ENCODE measurements around the gene NTMT1.

NTMT1 gene

GRCh38 chr9:129596541-129597331 is 29.2 kb upstream of the NTMT1 start:
- no peak for DNase-seq (ENCODE audit: low read depth in 1 of 2, low spot score in 1 of 2)

GRCh38 chr9:129597355-129598088 is 28.4 kb upstream of the NTMT1 start:
- DNase-seq (ENCODE audit: low read depth in 1 of 2, low spot score in 1 of 2) = no peak

GRCh38 chr9:129598089-129598596 is 27.8 kb upstream of the NTMT1 start:
- no peak for DNase-seq (ENCODE audit: low read depth in 1 of 2, low spot score in 1 of 2)

DNA sequence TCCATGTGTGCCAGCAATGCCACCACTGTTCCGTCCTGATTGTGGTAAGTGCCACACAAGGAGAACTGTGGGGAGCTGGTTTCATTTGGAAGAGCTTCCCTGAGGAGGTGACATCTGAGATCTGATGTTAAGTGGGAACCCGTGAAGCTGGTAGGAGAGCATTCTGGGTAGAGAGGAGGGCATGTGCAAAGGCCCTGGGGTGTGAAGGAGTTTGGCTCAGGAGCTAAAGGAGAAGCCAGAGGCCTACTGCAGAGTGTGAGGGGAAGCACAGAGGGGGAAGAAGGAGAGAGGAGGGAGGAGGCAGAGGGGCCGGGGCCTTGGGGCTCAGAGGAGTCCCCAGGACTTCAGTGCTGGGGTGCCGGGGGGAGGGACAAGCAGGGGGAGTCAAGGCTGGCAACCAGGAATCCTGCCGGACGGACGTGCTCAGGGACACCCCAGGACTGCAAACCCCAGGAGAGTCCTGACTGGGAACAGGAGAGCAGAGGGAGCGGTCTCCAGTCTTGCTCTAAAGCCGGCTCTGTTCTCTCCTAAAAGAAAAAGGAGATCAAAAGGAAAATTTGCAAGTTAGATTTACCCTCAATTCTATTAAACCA is 24.8 kb upstream of the NTMT1 start:
- no peak for DNase-seq (ENCODE audit: low read depth in 1 of 2, low spot score in 1 of 2)

DNA sequence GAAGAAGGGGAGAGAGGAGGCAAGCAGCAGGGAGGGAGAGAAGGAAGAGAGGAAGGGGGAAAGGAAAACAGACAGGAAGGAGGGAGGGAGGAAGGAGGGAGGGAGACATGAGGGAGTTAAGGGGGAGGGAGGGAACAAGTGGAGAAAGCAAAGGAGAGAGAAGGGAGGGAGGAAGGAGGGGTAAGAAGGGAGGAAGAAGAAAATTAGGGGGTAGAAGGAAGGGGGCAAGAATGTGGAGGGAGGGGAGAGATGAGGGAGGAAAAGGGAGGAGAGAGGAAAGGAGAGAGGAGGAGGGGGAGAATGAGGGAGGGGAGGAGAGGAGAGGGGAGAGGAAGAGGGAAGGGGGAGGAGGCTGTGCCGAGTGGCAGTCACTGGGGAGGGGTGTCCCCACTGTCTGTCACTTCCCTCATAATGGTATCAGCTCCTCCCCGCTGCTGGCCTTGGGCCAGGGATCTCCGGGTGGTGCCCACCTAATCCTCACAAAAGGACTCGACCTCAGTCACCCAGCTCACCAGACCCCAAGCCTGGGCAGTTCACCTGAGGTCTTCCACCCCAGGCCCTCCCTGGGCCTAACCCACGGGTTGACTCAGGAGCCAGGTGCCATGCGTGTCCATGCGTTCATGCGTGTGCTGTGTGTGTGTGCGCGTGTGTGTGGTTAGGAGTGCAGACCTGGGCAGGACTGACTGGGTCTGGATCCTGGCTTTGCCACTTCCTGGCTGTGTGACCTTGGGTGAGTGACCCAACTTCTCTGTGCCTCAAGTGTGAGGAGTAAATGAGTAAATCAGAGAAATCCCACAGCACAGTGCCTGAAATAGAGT is 23.2 kb upstream of the NTMT1 start:
- DNase-seq (ENCODE audit: low read depth in 1 of 2, low spot score in 1 of 2) = no peak

DNA sequence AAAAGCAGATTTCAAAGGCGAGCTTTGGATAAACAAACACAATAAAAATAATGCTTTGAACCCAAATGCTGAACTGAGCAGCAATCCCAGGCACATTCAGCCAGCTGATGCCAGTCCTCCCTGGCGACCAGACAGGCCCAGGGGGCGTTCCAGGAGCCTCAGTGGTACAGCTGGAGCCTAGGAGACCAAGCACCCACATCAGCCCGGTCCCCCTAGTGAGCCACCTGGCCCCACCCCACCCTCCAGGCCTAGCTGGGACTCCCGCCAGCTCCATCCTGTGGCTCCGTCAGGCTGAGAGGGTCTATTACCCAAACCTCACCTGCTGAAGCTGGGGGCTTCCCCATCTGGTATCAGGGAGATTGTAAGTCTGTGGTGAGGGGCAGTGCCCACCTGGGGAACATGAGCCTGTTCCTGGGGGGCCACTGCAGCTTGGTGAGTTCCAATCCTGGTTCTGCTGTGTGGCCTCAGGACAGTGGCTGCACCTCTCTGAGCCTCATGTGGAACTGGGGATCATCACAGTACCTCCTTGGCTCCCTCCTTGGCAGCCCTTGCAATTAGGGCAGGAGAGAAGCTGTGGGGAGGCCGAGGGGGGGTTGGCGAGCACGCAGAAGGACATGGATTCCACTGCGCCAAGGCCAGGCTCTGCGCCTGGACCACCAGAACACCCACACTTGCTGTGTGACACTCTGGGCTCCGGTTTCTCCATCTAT is 21.8 kb upstream of the NTMT1 start:
- no peak for DNase-seq (ENCODE audit: low read depth in 1 of 2, low spot score in 1 of 2)

GRCh38 chr9:129604766-129605163 is 21.2 kb upstream of the NTMT1 start:
- DNase-seq (ENCODE audit: low read depth in 1 of 2, low spot score in 1 of 2) = no peak

GRCh38 chr9:129606161-129607026 is 19.6 kb upstream of the NTMT1 start:
- DNase-seq (ENCODE audit: low read depth in 1 of 2, low spot score in 1 of 2) = no peak

- DNase-seq (ENCODE audit: low read depth in 1 of 2, low spot score in 1 of 2) = no peak
These were observed 19.0 kb upstream of the NTMT1 start for GRCh38 chr9:129607027-129607387.

DNA sequence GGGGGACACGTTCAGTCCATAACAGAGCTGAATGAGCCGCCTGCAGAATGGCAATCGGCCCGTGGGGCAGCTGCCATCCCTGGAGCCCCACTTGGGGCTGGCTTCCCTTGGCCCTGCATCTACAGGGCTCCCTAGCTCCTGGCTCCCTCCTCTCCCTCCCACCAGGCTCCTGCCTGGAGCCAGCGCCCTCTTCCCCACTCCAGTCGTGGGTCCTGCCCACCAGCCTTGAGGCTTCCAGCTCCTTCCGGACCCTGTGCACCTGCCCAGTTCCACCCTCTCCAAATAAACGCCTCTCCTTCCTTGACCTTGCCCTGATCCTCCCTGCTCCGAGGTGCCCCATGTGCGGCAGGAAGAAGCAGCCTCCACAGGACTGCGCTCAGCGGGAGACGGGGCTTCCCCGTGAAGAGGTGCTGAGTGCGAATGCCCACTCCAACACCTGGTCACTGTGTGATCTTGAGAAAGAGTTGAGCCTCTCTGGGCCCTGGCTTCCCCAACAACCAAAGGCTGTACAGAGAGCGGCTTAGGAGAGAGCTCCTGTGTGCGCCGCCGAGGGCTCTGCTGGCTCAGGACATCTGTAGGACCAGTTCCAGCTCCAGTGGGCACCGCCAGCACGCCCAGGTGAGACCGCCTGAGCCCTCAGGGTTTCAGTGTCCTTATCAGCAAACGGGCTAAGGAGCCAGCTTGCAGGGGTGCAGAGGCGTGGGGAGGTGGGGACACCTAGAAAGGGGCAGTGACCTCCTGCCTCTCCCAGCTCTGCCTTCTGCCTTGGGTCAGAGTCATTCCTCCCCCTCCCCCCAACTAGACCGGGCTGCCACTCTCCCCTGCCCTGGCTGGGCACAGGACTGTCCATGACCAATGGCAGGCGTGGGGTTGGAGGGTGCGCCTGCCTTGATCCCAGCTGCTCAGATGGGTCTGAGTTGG is 17.1 kb upstream of the NTMT1 start:
- DNase-seq (ENCODE audit: low read depth in 1 of 2, low spot score in 1 of 2) = no peak

- DNase-seq (ENCODE audit: low read depth in 1 of 2, low spot score in 1 of 2) = peak in 1 of 2 donors; percentile 49
These were observed 16.3 kb upstream of the NTMT1 start for GRCh38 chr9:129609486-129610212.

DNA sequence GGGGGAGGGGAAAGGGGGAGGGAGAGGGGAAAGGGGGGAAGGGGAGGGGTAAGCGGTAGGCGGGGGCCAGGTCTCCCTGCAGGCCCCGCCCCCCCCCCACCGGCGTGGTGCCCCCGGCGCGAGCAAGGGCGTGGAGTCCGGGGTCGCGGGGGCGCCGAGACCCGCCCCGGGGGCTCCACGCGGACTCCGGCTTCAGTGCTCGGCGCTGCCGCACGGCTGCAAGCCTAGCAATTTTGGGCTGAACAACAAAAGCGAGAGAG is 15.8 kb upstream of the NTMT1 start:
- no peak for DNase-seq (ENCODE audit: low read depth in 1 of 2, low spot score in 1 of 2)

- peak; percentile 46 to 60 for DNase-seq (ENCODE audit: low read depth in 1 of 2, low spot score in 1 of 2)
These were observed 15.3 kb upstream of the NTMT1 start for GRCh38 chr9:129610473-129611306.

DNA sequence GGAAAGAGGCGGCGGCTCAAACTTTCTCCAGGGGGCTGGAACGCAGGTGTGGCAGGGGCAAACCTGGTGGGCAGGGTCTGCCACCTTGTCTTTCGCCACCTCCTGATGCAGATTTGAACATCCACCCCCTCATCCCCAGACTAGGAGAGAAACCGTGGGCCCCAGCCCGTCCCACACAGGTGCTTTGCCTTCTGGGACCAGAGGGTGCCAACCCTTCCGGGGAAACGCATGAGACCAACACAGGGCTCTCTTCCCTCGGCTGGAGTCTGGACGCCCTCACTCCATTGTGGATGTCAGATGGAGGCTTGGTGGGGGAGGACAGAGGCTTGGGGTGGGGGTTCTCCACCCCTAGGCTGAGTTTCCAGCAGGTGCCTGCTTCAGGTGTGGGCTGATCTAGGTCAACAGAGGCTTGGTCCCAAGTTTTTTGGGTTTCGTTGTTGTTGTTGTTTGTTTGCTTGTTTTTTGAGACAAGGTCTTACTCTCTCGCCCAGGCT is 14.6 kb upstream of the NTMT1 start:
- no peak for DNase-seq (ENCODE audit: low read depth in 1 of 2, low spot score in 1 of 2)

GRCh38 chr9:129612123-129612522 is 13.8 kb upstream of the NTMT1 start:
- DNase-seq (ENCODE audit: low read depth in 1 of 2, low spot score in 1 of 2) = no peak

DNA sequence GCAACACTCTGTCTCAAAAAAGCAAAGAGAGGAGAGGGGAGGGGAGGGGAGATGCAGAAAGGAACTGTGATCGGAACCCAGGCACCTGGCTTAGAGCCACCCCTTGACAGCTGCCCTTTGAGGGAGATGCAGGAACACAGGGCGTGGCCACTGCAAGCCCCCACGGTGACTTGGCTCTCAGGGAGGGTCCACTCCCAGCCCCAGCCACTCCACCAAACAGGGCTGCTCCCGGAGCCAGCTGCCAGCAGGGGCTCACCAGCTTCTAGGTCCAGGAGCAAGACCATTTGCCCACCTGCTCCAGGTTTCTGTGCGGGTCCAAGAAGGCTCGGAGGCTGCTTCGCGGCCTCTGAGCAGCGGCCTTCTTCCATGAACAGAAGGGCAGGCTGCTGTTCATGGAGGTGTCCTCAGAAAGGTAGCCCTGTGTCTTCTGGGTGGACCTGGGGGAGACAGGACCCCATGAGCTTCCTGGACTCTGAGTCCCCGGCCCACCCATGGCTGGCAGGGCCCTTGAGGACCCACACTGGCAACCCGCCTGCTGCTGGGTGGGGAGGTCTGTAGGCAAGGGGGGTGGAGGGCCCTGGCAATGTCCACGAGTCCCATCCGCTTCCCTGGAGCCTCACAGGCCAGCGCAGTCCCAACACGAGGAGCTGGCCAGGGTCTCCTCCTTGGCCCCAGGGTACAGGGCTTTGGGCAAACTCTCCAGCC is 13.0 kb upstream of the NTMT1 start:
- no peak for DNase-seq (ENCODE audit: low read depth in 1 of 2, low spot score in 1 of 2)
